ENCODE measurements around the gene SVIL.
"Not testable (repeated sequence)": the region's sequence is repeated elsewhere in the genome, so short reads cannot be mapped to it uniquely, and the experiment has no call there.

Gene SVIL

DNA sequence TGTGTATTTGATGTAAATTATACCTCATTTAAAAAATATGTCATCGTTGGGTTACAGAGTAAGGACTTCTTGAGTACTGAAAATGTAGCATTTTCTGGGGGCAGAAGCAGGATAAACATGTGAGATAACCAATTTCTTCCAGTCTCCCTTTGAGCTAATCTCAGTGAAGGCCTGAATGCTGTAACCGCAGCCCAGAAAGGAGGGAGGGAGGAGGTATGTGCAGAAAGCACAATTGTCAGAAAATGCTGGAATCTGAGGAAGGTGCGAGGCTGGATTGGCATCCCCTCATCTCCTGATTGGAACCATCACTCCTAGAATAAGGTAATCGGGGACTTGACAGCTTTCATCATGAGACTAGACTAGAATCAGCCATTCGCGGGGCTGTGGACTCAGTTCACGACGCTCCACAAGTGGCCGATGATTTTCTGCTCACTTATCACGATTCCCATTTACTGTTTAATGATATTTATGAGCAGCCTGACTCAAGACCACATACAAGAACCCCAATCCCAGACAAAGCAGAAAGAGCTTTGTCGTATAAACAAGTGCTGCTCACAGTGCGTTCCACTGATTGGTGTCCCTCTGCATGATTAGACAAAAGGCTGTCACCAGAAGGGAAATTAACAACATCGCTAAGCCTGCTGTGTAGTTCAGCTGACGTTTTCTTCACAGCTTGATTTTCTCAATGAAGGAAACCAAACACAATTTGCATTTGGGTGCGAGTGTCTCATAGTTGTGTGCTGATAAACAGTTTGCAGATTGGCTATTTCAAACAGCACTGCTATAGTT is 93.2 kb downstream of the SVIL start:
- no peak for DNase-seq (ENCODE audit: low read depth, low spot score)

DNA sequence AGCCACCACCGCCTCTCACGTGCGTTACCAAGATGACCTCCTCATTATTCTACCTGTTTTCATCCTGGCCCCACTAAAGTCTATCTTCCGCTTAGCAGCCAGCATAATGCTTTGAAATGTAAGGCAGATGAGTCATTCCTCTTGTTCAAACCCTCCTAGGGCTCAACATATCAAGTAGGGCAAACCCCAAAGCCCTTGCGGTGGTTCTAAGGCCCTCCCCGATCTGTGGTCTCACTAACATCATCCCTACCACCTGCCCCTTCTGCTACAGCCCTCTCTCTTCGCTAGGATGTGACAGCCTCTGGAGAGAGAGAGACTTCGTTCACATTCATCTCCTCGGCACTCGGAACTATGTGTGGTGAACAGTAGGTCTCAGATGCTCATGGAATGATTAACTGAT is 94.8 kb downstream of the SVIL start:
- DNase-seq (ENCODE audit: low read depth, low spot score) = no peak

DNA sequence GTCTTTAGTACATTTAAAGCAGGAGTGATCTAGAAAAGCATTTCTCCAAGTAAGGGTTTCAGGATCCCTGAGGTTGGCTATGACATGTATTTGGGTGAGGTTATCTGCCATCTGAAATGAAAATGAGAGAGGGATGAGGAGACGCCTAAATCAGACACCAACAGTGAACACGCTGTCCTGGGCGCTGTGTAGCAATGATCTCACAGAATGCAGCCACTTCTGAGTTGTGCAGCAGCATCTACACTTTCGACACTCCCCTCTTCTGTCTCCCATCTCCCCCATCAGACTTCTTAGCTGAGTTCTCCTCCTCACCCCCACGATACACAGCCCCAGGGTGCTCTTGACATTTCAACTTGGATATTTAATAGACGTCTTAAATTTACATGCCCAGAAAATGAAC is 95.4 kb downstream of the SVIL start:
- DNase-seq (ENCODE audit: low read depth, low spot score) = no peak

DNA sequence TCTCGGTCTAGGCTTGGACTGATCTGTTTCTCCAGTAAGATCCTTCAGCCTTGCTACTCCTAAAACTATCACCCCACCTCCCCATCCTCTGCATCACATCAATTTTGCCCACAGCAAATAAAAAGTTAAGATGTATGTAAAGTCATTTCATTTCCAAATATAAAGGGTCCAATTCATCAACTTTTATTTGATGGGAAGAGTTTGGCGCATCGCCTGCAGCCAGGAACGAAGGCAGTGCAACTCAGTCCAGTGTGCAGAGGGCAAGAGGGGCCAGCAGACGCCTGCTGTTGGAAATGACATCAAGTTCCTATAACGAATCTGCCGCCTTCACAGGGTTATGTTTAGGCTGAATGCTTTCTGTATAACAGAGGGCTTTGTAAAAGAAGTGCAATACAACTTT is 97.0 kb downstream of the SVIL start:
- DNase-seq (ENCODE audit: low read depth, low spot score) = no peak

DNA sequence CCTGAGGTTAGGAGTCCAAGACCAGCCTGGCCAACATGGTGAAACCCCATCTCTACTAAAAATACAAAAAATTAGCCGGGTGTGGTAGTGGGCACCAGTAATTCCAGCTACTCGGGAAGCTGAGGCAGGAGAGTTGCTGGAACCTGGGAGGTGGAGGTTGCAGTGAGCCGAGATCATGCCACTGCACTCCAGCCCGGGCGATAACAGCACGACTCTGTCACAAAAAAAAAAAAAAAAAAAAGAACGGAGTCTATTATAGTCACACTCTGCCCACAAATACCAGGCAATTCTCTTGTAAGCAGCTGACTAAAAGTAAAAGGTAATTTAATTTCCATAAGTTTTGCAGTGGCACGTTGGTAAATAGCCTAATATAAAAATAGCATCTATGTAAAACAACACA is 98.1 kb downstream of the SVIL start:
- not testable (repeated sequence) for DNase-seq (ENCODE audit: low read depth, low spot score)

DNA sequence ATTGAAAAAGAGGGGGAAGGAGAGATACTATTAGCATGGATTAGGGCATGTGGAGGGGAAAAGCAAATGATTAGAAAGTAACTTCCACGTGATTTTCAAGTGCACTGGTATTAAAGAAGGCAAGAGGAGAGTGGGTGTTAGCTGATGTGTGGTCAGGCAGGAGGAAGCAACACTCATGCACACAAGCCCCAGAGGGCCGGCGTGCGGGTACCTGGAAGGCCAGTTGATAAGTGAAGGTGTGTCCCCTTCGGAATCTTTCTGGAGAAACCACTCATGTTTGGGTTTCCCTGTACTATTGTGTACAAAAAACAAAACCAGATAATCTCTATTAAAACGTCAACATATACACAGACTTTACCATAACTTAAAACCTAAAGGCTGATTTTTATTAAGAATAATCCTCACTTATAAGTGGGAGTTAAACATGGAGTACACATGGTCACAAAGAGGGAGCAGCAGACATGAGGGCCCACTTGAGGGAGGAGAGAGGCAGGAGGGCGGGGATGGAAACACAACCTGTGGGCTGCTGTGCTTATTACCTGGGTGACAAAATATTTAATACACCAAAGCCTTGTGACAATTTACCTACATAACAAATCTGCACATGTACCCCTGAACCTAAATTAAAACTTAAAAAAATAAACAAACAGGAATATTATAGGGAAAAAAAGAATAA is 98.9 kb downstream of the SVIL start:
- no peak for DNase-seq (ENCODE audit: low read depth, low spot score)

DNA sequence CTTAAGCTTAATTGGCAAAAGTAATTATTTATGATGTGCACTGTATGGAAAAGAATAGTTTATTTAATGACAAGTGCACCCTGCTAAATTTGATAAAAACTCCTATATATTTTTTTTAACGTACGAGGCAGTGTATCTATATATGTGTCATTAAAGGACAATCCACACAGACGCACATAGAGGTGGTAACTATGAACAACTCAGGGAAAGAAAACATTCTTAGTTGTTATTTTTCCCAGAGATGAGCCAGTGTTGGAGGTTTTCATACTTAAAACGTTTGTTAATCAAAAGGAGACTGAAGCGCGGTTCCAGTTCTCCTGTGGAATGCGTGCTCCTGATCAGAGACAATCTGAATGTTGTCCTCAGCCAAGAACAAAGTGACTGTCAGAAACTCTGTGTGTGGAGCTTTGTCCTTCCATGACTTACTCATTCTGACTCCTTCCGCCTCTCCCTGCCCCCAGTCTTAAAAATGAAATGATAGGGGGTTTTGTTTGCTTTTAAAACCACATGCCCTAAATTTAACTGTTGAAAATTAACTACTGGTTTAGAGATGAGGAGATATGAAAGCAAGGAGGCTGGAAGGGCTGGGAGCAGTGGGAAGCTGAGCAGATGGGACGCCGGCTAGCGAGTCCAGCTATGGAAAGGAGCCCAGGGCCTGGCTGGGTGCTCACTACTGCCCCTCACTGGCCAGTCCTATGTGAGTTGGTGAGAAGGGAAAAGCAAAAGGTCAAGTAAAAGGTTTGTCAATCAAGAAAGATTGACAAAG is 99.6 kb downstream of the SVIL start:
- DNase-seq (ENCODE audit: low read depth, low spot score) = no peak

DNA sequence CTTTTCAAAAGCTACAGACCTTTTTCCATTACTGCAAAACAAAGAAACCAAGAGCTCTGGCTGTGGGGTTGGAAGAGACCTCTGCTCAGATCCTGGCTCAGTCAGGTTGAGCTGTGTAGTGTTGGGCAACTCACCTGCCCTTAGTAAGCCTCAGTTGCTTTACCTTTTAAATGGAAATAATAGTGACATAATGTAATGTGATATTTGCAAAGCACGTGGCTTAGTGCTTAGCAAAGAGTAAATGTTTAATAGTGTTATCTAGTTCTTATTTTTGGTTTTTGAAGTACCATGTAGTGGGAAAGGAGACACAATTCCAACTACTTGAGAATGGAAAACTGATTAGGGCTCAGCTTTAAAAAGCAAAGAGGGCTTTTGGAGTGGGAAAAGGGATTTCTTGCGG is 100.2 kb downstream of the SVIL start:
- DNase-seq (ENCODE audit: low read depth, low spot score) = no peak

DNA sequence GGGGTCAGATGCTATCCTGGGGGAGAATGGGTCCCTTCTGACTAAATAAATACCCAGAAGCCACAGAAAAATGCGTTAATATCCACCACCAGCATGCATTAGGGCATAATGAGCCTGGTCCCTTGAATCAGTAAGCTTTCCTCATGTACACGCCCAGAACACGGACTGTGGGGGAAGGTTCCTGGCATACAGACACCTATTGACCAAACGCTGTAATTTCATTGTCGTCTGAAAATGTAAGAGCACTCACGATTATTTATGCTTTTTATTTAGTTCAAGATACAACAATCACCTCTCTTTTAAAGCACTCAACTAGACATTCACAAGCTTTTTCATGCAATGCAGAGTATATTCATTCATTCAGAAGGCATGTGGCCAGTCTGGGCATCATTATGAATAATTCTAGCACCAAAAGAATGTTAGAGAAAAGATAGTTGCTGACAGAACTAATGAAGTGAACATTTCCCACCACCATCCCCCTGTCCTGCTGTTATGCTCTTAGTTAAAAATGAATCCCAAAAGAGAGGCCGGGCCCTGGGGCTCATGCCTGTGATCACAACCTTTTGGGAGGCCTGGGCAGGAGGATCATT is 101.0 kb downstream of the SVIL start:
- no peak for DNase-seq (ENCODE audit: low read depth, low spot score)

DNA sequence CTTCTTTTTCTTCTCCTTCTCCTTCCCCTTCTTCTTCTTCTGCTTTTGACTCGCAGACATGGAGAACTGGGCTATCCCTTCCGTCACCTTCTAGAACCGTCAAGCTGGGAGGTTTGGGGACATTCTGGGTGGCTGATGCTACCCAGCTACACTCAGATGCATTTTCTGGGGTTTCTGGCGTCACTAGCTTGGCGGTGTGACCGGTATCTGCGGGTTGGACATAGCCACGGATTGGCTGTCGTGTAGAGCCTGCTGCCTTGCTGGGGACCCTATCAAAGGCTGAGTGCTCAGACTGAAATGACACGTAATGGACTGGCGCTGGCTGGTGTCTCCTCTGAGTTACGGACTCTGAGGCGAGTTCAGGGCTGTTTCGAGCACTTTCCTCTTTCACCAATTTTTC is 101.7 kb downstream of the SVIL start:
- no peak for DNase-seq (ENCODE audit: low read depth, low spot score)

DNA sequence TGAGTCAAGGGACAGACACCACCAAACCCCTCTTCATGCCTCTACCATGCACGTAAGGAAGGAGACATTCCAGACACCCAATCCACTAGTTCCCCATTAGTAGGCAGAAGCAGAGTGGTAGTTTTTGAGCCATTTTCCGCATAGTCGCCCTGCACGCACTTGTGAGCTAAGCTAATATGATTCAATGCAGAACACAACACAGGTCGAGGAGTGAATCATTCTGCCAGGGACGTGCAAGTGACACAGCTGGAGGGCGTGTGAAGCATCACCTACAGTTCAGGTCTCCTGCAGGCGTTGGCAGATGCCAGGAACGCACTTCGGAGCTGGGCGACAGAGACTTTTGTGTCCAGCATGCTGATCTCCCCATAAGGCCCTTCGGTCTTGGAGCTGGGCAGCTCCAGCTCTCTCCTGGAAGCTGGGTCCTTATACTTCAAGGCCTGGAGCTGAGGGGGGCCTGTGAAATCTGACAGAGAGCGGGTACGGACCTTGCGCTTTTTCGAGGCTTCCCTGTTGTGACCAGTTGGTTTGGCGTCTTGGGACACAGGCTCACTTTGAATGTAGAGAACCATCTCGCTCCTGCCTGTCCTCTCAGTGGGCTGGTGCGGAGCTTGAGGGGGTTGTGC is 102.4 kb downstream of the SVIL start:
- no peak for DNase-seq (ENCODE audit: low read depth, low spot score)

DNA sequence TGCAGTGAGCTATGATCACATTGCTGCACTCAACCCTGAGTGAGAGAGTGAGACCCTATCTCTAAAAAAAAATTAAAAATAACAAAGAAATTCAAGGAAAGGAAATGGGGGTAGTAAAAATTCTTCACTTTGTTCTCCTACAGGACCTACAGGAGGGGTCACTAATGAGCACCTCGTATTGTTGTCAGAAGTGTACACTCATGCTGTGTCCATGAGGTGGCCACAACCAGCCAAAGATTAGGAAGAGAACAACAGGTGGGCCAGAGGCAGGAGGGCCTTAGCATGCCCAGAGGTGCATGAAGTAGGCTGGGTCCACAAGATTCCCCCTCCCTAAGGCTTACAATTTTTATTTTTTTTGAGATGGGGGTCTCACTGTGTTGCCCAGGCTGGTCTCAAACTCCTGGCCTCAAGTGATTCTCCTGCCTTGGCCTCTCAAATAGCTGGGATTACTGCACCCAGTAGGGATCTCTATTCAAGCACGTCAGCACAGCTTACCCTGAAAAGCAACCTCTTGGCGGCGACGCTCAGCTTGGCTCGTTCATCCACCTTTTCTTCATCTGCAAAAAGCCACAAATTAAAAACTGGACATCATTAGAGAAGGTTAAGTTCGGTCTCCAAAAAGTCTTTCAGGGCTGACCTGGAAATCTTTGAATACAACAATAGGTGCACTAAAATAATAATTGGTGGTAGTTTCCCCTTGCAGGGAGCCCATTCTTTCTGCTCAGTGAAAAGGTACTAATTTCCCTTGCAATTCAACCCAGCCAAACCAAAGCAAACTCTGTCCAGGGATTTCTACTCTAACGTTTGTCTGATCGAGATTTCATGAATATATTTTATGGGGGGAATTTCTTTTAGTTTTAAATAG is 104.4 kb downstream of the SVIL start:
- no peak for DNase-seq (ENCODE audit: low read depth, low spot score)

DNA sequence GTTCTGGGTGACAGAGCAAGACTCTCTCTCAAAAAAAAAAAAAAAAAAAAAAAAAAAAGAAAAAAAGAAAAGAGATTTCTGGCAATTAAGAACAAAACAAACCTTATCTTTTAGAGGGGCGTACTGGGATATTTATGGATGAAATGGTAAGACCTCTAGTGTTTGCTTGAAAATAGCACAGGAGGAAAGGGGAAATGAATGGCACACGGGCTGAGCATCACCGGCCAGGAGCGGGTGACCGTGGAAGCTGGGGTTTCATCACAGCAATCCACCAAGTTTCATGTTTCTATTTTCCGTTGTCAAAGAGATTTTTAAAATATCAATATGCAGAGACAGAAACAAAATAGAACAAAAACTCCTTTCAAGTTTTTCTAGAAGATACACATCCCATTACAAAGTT is 105.6 kb downstream of the SVIL start:
- no peak for DNase-seq (ENCODE audit: low read depth, low spot score)

DNA sequence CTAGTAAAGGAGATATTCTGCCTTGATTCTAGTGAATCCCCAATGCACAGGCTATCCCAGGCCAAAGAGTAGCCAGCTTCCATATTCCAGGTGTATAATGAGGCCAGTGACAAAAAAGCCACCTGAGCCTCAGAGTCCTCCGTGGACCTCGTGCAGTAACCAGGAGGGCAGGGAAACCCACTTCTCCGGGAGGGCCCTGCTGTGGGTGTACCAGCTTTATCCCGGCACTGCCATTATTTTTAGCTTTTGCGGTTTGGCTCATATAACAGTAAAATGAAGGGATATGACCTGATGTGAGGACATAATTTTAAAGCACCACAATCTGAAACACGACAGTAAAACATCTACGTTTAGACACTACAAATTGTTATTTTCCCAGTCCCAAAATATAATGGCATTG is 109.0 kb downstream of the SVIL start:
- DNase-seq (ENCODE audit: low read depth, low spot score) = no peak

DNA sequence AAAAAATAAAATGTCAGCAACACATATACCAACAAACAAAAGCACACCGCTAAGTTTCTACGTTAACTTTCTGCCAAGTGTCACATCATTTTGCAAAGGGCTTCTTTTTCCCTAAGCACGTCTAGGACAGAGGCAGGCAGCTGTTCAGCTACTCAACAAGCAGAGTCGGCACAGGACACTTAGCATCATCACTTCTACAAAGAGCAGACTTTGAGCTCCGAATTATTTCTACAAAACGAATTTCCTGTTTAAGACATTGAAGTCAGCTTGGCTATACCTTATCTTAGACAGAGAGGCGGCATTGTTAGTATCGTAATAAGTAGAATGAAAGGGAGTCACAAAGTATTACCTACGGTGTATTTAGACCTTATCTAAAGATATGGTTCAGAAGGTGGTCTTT is 110.1 kb downstream of the SVIL start:
- no peak for DNase-seq (ENCODE audit: low read depth, low spot score)

DNA sequence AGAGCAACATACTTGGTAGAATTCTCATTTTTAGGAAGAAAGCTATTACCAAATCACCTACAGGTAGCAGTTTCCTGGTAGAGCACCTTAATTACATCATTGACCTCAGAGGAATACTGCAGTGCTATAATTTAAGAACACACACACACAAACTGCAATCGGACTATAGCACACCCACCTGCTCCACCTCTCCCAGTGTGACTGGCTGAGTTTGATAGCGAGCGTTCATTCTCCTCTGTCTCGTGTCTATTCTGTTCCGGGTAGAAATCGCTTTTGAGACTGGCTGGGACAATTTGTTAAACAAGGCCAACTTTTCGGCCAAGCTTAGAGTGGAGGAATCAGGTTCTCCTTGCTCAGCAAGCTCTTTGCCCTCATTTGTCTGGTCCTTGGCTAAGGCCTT is 110.5 kb downstream of the SVIL start:
- no peak for DNase-seq (ENCODE audit: low read depth, low spot score)

DNA sequence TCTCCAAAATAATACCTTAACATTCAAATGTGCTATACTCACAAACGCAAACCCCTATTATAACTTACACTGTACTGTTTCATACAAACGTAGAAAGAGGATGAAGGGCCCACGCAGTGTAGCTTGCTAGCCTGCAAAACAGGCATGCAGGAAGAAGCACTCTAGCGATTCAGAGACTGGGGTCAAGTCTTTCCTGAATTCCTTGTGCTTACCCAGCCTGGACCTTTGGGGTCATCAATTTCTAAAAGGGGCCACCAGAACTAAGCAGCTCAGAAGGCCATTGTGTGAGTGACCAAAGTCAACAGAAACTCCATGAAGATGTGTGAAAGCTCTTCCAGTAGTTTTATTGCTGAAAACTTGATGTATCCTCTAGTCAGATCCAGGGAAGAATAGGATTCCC is 111.9 kb downstream of the SVIL start:
- no peak for DNase-seq (ENCODE audit: low read depth, low spot score)

DNA sequence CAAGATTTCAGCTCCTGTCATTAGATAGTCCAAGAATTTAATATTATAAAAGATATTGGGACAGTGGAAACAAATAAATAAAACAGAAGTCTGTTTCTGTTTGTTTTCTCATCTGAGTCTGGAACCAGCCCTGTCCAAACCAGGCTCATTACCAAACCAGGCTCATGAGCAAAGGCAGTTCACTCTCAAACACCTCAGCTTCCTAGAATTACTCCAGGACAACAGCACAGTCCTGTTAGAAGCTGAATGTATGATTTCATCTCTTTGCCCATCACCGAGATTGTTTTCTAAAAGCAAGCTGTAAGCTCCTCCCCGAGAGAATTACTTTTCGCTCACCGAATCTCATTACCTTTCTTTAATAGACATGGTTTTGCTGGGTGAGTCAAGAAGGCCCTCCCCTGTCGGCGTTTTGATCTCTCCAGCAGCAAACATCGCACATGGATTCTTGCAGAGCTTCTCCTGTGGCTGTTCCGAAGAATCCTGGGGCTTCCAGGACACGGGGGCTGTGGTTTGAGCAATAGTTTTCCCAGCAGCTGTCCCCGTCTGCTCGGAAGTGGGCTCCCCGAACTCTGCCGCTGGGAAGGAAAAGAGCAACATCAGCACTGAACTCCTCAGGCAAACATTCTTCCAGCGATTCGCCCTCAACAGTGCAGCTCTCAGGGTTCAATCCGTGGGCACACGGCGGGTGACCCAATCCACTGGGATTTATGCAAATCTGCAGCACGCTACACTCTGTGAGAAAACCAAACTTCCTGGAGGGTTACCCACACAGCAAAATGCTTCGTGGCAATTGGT is 112.5 kb downstream of the SVIL start:
- no peak for DNase-seq (ENCODE audit: low read depth, low spot score)

DNA sequence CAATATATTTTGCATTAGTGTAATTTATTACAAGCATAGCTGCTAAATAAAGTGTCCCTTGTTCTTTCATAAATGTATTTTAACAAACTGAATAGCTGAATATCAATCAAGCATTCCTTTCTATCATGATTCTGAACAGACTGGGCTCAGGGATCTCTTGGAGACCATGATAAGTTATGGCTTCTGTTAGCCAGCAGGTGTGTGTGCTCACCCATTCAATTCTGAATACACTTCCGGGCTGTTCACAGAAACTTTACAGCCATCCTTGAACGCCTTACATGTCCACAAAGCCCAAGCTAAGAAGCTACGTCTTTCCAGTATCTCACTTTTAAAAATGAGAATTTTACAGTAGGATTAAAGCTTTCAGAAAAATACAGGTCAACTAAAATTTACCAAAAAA is 115.1 kb downstream of the SVIL start:
- DNase-seq (ENCODE audit: low read depth, low spot score) = no peak

DNA sequence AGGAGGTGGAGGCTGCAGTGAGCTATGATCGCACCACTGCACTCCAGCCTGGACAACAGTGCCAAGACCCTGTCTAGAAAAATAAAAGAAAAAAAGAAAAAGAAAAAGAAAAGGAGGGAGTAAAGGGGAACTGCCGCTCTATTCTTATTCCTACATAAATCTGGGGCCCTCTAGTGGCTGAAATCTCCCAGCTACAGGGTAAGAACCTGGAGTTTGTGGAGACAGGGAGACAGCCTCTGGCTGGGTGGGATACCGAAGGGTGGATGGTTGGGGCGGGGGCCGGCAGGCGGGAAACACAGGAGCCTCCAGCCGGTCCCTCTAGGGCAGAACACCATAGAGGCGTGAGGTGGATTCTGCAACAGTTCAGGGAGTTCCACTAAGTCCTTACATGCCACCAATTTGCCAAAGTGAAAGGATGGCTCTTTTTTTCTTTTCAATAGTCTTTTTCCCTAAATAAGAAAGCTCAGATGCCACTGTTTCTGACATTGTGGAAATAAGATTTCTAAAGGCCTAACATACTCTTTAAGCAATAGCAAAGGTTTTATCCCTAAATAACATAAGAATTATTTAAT is 117.3 kb downstream of the SVIL start:
- no peak for DNase-seq (ENCODE audit: low read depth, low spot score)
